Heart left ventricle (tissue), 13 donors: Measurements from ENCODE around the gene TMEM176B.

Experiments used
- POLR2A ChIP-seq, 2 donors: fragments of 450-650 bp; IDR thresholded peaks; one replicate each; pipeline ENCODE4 v1.6.1; 2017; ENCODE audit warnings: antibody characterized with exemption in 2 of 2, mild to moderate bottlenecking in 2 of 2, moderate library complexity in 2 of 2
- TF ChIP-seq, protein P1 (sequence below), 12 donors: fragments of 200-600 bp; sonication (generic) in 4 of 12; IDR thresholded peaks; one replicate each; pipeline versions ENCODE4 v1.5.0 to v1.8.0; 2018 to 2022; ENCODE audit warnings: antibody characterized with exemption in 12 of 12, mild to moderate bottlenecking in 5 of 12
- donor health status: ischemic (EF 13 %, LVEDD 7.1; RV severe dilation, severe dysfunction).
- donor health status: DM: no; HTN: yes; CAD: no.
- donor health status: DM: no; HTN: no; CAD: no.
- donor health status: ischemic (EF 25% LVEDD 6.9; RV normal size, moderate dysfunction).
- donor health status: ischemic (EF 25% LVEDD 5.7; RV mildly dilated, moderate dysfunction).
- donor health status: ischemic (EF 35%, LVEDD 5.7; RV mildly dilated, moderate dysfunction).
- donor health status: nonischemic (EF 11% LVEDD 7.7; RV severe dilation, severe dysfunction).
- donor health status: DM: yes; HTN: yes; CAD: no.
- donor health status: PGD.
- donor health status: ischemic (EF 29% LVEDD 5.4; RV normal size, mild dysfunction).
- donor health status: nonischemic (EF 23%, LVEDD 6.1; RV moderate dilation, normal function).

DNA sequence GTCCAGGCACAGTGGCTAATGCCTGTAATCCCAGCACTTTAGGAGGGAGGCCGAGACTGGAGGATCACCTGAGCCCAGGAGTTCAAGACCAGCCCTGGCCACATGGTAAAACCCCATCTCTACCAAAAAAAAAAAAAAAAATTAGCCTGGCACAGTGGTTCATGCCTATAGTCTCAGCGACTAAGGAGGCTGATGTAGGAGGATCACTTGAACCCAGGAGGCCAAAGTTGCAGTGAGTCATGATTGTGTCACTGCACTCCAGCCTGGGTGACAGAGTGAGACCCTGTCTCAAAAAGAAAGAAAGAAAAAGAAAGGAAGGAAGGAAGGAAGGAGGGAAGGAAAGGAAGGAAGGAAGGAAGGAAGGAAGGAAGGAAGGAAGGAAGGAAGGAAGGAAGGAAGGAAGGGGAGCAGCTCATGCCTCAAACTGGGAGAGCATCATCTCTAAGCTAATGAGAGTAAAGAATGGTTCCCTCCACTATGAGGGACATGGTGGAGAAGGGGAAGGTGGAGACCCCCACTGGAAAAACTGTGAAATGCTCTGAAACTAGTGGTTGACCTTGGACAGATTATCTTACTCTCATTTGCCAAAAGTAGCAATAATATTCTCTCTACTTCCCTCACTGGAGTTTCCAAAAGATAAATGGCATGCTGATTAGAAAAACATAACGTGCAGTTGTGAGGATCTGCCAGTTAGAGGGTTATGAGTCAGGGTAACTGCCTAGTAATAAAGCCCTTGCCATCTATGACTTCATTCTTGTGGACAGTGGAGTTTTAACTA is 46.1 kb downstream of the TMEM176B start:
- TF ChIP-seq, protein P1, sequence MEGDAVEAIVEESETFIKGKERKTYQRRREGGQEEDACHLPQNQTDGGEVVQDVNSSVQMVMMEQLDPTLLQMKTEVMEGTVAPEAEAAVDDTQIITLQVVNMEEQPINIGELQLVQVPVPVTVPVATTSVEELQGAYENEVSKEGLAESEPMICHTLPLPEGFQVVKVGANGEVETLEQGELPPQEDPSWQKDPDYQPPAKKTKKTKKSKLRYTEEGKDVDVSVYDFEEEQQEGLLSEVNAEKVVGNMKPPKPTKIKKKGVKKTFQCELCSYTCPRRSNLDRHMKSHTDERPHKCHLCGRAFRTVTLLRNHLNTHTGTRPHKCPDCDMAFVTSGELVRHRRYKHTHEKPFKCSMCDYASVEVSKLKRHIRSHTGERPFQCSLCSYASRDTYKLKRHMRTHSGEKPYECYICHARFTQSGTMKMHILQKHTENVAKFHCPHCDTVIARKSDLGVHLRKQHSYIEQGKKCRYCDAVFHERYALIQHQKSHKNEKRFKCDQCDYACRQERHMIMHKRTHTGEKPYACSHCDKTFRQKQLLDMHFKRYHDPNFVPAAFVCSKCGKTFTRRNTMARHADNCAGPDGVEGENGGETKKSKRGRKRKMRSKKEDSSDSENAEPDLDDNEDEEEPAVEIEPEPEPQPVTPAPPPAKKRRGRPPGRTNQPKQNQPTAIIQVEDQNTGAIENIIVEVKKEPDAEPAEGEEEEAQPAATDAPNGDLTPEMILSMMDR (IDR thresholded peaks at IDR 0.05) = peak in 9 of 12 donors; percentile 23 to 57 (median 44)
- no peak for TF ChIP-seq POLR2A (IDR thresholded peaks at IDR 0.05)
